GM23338 (cell line): ENCODE data around the gene FARS2.

ENCODE experiments used
- REST ChIP-seq: IDR thresholded peaks from one replicate; pipeline ENCODE4 v1.6.1; 2018; ENCODE audit warnings: antibody characterized with exemption; ENCODE audit not compliant: unreplicated experiment
- TF ChIP-seq, protein P1 (sequence below), 2 experiments: fragments of 200-600 bp in 1 of 2; sonication (generic) in 1 of 2; conservative IDR thresholded peaks; 2 replicates each; pipeline versions ENCODE4 v1.5.1 to v1.6.1; 2016 to 2017; ENCODE audit warnings: antibody characterized with exemption in 2 of 2, low read depth in 2 of 2, mild to moderate bottlenecking in 2 of 2, moderate library complexity in 1 of 2

GRCh38 chr6:5764401-5764955, 503.2 kb downstream of the FARS2 start:
- TF ChIP-seq, protein P1, sequence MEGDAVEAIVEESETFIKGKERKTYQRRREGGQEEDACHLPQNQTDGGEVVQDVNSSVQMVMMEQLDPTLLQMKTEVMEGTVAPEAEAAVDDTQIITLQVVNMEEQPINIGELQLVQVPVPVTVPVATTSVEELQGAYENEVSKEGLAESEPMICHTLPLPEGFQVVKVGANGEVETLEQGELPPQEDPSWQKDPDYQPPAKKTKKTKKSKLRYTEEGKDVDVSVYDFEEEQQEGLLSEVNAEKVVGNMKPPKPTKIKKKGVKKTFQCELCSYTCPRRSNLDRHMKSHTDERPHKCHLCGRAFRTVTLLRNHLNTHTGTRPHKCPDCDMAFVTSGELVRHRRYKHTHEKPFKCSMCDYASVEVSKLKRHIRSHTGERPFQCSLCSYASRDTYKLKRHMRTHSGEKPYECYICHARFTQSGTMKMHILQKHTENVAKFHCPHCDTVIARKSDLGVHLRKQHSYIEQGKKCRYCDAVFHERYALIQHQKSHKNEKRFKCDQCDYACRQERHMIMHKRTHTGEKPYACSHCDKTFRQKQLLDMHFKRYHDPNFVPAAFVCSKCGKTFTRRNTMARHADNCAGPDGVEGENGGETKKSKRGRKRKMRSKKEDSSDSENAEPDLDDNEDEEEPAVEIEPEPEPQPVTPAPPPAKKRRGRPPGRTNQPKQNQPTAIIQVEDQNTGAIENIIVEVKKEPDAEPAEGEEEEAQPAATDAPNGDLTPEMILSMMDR (conservative IDR thresholded peaks at IDR 0.05; ENCODE audit: low read depth in 2 of 2): no peak
- no peak for TF ChIP-seq REST
